HL-60 (cell line): Measurements from ENCODE around the gene UBASH3A.

Experiments used
- POLR2AphosphoS5 ChIP-seq: IDR thresholded peaks from 2 replicates; pipeline ENCODE4 v1.6.1; 2012; ENCODE audit warnings: low read depth
- TF ChIP-seq, protein P1 (sequence below): IDR thresholded peaks from one replicate; pipeline ENCODE4 v1.5.1; 2011; ENCODE audit warnings: low read length, control low read depth, inconsistent platforms; ENCODE audit not compliant: insufficient read depth
- TF ChIP-seq, protein P2 (sequence below): IDR thresholded peaks from 2 replicates; pipeline ENCODE4 v1.6.1; 2012; ENCODE audit warnings: low read depth; ENCODE audit not compliant: insufficient replicate concordance

DNA sequence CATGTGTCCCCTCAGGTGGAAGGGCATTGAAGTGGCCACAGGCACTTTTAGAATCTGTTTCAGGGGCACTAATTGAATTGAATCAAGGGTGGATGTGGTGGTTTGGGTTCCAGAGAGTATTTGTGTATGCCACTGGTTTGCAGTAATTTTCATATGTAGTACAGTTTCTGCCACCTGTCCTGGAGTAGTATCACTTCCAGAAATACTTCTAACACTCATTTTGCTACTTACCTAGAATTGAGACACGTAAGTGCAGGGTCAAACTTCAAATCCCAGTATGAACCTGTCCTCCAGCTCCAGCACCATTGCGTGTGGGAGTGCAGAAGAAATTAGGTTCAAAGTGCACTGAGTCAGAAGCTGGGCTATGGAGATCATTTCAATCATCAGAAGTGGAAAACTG lies 65.6 kb downstream of the UBASH3A start:
- TF ChIP-seq, protein P1, sequence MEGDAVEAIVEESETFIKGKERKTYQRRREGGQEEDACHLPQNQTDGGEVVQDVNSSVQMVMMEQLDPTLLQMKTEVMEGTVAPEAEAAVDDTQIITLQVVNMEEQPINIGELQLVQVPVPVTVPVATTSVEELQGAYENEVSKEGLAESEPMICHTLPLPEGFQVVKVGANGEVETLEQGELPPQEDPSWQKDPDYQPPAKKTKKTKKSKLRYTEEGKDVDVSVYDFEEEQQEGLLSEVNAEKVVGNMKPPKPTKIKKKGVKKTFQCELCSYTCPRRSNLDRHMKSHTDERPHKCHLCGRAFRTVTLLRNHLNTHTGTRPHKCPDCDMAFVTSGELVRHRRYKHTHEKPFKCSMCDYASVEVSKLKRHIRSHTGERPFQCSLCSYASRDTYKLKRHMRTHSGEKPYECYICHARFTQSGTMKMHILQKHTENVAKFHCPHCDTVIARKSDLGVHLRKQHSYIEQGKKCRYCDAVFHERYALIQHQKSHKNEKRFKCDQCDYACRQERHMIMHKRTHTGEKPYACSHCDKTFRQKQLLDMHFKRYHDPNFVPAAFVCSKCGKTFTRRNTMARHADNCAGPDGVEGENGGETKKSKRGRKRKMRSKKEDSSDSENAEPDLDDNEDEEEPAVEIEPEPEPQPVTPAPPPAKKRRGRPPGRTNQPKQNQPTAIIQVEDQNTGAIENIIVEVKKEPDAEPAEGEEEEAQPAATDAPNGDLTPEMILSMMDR: no peak
- no peak for TF ChIP-seq POLR2AphosphoS5
- TF ChIP-seq, protein P2, sequence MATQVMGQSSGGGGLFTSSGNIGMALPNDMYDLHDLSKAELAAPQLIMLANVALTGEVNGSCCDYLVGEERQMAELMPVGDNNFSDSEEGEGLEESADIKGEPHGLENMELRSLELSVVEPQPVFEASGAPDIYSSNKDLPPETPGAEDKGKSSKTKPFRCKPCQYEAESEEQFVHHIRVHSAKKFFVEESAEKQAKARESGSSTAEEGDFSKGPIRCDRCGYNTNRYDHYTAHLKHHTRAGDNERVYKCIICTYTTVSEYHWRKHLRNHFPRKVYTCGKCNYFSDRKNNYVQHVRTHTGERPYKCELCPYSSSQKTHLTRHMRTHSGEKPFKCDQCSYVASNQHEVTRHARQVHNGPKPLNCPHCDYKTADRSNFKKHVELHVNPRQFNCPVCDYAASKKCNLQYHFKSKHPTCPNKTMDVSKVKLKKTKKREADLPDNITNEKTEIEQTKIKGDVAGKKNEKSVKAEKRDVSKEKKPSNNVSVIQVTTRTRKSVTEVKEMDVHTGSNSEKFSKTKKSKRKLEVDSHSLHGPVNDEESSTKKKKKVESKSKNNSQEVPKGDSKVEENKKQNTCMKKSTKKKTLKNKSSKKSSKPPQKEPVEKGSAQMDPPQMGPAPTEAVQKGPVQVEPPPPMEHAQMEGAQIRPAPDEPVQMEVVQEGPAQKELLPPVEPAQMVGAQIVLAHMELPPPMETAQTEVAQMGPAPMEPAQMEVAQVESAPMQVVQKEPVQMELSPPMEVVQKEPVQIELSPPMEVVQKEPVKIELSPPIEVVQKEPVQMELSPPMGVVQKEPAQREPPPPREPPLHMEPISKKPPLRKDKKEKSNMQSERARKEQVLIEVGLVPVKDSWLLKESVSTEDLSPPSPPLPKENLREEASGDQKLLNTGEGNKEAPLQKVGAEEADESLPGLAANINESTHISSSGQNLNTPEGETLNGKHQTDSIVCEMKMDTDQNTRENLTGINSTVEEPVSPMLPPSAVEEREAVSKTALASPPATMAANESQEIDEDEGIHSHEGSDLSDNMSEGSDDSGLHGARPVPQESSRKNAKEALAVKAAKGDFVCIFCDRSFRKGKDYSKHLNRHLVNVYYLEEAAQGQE: no peak
